ENCODE results near the gene CHPF. TPM values are rescaled to one million over a fixed set of nuclear protein-coding genes. Genes with fewer than 3 reads are reported as not detected.

The CHPF gene
- total RNA-seq, 1 experiment from 2014 or later, result 78.2 TPM

DNA sequence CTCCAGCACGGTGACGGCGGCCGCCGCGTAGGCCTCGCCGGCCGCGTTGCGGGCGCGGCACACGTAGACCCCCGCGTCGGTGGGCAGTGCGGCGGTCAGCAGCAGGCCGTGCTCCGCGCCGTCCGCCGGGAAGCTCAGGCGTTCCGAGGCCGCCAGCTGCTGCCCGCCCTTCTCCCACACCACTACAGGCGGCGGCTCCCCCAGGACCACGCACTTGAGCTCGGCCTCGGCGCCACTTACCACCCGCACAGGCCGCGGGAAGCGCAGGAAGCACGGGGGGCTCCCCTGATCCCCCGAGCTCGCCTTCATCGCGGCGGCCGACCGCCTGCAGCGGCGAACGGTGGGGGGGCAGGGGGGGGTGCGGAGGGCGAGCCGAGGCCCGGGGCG lies 27.3 kb upstream of the CHPF start:
- Histone ChIP-seq H3K36me3 (ENCODE audit: low read depth) (no peaks in the 10 kb centered on the region), H3K9me3 (ENCODE audit: insufficient read depth, low read depth) (no peaks in the 10 kb centered on the region), H2AFZ (peak overlapping the region; percentile 67; the same call in 1 of the 2 replicates), H3K4me1 (replicated peaks; ENCODE audit: insufficient read depth) (peaks cover 28% of the 10 kb centered on the region), H3K27ac (peak overlapping the region; percentile 64; the same call in 1 of the 2 replicates), H3K4me3 (peak overlapping the region; percentile 67), H4K20me1 (ENCODE audit: insufficient read depth) (no peaks in the 10 kb centered on the region), H3K4me2 (peak overlapping the region; percentile 98), H3K79me2 (ENCODE audit: low read depth) (peaks cover 13% of the 10 kb centered on the region), H3K27me3 (ENCODE audit: insufficient read depth, low read depth) (no peaks in the 10 kb centered on the region), H3K9me2 (ENCODE audit: insufficient read depth) (no peaks in the 10 kb centered on the region), H3F3A (ENCODE audit: insufficient read depth, low read depth) (peaks cover 13% of the 10 kb centered on the region)
- ChIA-PET CTCF (interaction anchor here (0.6 to 1.4 kb wide), 3 partner anchors 11 to 29 kb away, joined by 5 to 8 read pairs (median 7); no protein-coding TSS in a partner anchor), POLR2A (ENCODE audit: unreplicated experiment) (interaction anchor here (0.5 to 0.7 kb wide), 4 partner anchors 19 to 566 kb away, joined by 3 to 6 read pairs (median 4); no protein-coding TSS in a partner anchor)
- intact Hi-C loops (cut with micrococcal nuclease; ENCODE audit: unreplicated experiment), result loop anchor here (2.0 kb wide), 1 partner anchor 28 kb away; the partner anchor contains the start of gene CHPF
- no TSS peak for BruUV-seq (replicated peaks)
- TF ChIP-seq, protein P1, sequence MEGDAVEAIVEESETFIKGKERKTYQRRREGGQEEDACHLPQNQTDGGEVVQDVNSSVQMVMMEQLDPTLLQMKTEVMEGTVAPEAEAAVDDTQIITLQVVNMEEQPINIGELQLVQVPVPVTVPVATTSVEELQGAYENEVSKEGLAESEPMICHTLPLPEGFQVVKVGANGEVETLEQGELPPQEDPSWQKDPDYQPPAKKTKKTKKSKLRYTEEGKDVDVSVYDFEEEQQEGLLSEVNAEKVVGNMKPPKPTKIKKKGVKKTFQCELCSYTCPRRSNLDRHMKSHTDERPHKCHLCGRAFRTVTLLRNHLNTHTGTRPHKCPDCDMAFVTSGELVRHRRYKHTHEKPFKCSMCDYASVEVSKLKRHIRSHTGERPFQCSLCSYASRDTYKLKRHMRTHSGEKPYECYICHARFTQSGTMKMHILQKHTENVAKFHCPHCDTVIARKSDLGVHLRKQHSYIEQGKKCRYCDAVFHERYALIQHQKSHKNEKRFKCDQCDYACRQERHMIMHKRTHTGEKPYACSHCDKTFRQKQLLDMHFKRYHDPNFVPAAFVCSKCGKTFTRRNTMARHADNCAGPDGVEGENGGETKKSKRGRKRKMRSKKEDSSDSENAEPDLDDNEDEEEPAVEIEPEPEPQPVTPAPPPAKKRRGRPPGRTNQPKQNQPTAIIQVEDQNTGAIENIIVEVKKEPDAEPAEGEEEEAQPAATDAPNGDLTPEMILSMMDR (conservative IDR thresholded peaks at IDR 0.05), result no peak
- no peak for TF ChIP-seq EZH2 (IDR thresholded peaks at IDR 0.05; ENCODE audit: low read depth)
- no peak for DNase-seq

DNA sequence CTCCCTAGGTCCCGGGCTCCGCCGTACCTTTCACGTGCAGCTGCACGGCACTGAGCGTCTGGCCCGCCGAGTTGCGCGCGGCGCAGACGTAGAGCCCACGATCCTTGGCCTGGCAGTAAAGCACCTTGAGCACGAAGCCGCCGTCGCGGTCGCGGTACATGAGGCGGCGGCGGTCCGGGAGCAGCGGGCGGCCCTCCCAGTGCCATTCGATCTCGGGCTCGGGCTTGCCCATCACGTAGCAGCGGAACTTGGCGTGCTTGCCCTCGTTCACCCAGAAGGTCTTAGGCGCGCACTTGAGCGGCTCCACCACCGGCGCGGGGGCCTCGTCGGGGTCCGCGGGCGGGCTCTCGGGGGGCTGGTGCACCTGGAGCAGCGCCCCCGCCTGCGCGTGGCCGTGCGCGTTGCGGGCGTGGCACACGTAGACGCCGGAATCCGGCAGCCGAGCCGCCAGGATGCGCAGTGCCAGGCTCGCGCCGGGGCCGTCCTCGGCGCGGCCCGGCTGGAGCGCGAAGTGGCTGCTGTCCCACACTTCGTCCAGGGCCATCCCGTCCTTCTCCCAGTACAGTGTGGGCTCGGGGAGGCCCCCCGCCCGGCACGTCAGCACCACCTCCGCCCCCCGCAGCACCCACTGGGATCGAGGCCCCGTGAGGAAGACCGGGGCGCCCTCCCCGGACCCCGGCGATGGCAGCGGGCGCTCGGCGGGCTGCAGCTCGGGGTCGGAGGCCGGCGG lies 26.8 kb upstream of the CHPF start:
- Histone ChIP-seq H3K27ac (peak overlapping the region; percentile 64; the same call in 1 of the 2 replicates), H3K4me3 (peak overlapping the region; percentile 67), H3K9me3 (ENCODE audit: insufficient read depth, low read depth) (no peaks in the 10 kb centered on the region), H3K4me2 (peak overlapping the region; percentile 98), H3K27me3 (ENCODE audit: insufficient read depth, low read depth) (no peaks in the 10 kb centered on the region), H3K79me2 (ENCODE audit: low read depth) (peaks cover 13% of the 10 kb centered on the region), H3K9me2 (ENCODE audit: insufficient read depth) (no peaks in the 10 kb centered on the region), H4K20me1 (ENCODE audit: insufficient read depth) (no peaks in the 10 kb centered on the region), H2AFZ (peak overlapping the region; percentile 67), H3K4me1 (replicated peaks; ENCODE audit: insufficient read depth) (peaks cover 28% of the 10 kb centered on the region), H3F3A (ENCODE audit: insufficient read depth, low read depth) (peaks cover 13% of the 10 kb centered on the region), H3K36me3 (ENCODE audit: low read depth) (no peaks in the 10 kb centered on the region)
- intact Hi-C loops (cut with micrococcal nuclease; ENCODE audit: unreplicated experiment), result loop anchor here (2.0 kb wide), 1 partner anchor 28 kb away; the partner anchor contains the start of gene CHPF
- POLR2A ChIA-PET (ENCODE audit: unreplicated experiment), result interaction anchor here (0.5 to 0.7 kb wide), 3 partner anchors 18 to 566 kb away, joined by 3 to 6 read pairs (median 5); no protein-coding TSS in a partner anchor
- peak in 1 of 2 experiments; percentile 39 for DNase-seq
- CTCF ChIA-PET, result interaction anchor here (1.4 kb wide), 1 partner anchor 10 kb away, joined by 8 read pairs; no protein-coding TSS in a partner anchor
- TF ChIP-seq, protein P1 (conservative IDR thresholded peaks at IDR 0.05), result no peak
- no peak for TF ChIP-seq EZH2 (IDR thresholded peaks at IDR 0.05; ENCODE audit: low read depth)
- no TSS peak for BruUV-seq (replicated peaks)

DNA sequence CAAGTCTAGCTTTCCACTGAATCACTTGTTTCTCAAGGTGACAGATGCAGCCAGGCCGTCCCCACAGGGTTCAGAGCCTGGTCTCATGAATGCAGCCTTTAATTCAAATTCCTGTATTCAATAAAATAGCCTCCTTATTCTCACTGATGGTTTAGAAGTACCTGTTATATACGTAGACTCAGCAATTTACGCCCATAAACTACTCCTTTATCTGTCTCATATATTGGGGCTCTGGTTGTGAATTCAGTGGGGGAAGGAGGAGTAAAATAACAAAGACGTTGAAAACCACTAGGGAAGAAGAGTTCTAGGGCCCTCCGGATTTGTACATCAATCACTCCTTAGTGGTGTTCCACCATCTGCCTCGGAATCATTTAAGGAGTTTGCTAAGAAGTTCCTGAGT lies 26.0 kb upstream of the CHPF start:
- Histone ChIP-seq H2AFZ (peak overlapping the region; percentile 67), H3F3A (ENCODE audit: insufficient read depth, low read depth) (peaks cover 13% of the 10 kb centered on the region), H3K27me3 (ENCODE audit: insufficient read depth, low read depth) (no peaks in the 10 kb centered on the region), H3K4me2 (peak overlapping the region; percentile 98), H3K36me3 (ENCODE audit: low read depth) (no peaks in the 10 kb centered on the region), H3K27ac (peak overlapping the region; percentile 28), H3K4me1 (replicated peaks; ENCODE audit: insufficient read depth) (peaks cover 28% of the 10 kb centered on the region), H4K20me1 (ENCODE audit: insufficient read depth) (no peaks in the 10 kb centered on the region), H3K4me3 (peak overlapping the region; percentile 67), H3K9me2 (ENCODE audit: insufficient read depth) (no peaks in the 10 kb centered on the region), H3K9me3 (ENCODE audit: insufficient read depth, low read depth) (no peaks in the 10 kb centered on the region), H3K79me2 (ENCODE audit: low read depth) (peaks cover 13% of the 10 kb centered on the region)
- no peak for DNase-seq
- POLR2A ChIA-PET (ENCODE audit: unreplicated experiment), result interaction anchor here (0.8 to 1.1 kb wide), 2 partner anchors 26 to 27 kb away, joined by 6 read pairs; no protein-coding TSS in a partner anchor
- CTCF ChIA-PET, result no interaction called here
- TF ChIP-seq, protein P1 (conservative IDR thresholded peaks at IDR 0.05), result no peak
- TF ChIP-seq EZH2 (IDR thresholded peaks at IDR 0.05; ENCODE audit: low read depth), result no peak
- TSS peak; percentile 46 for BruUV-seq (replicated peaks)
- intact Hi-C loops (cut with micrococcal nuclease; ENCODE audit: unreplicated experiment), result loop anchor here (2.0 kb wide), 1 partner anchor 27 kb away; the partner anchor contains the start of gene CHPF
